HG03135 (cell line): ENCODE data around the gene ITGA6.

Source experiments
- ATAC-seq: cut with Tn5 transposase; IDR thresholded peaks from one replicate; pipeline ENCODE4 v1.9.1; 2021; ENCODE audit warnings: mild to moderate bottlenecking, moderate library complexity; ENCODE audit not compliant: unreplicated experiment

Gene ITGA6

DNA sequence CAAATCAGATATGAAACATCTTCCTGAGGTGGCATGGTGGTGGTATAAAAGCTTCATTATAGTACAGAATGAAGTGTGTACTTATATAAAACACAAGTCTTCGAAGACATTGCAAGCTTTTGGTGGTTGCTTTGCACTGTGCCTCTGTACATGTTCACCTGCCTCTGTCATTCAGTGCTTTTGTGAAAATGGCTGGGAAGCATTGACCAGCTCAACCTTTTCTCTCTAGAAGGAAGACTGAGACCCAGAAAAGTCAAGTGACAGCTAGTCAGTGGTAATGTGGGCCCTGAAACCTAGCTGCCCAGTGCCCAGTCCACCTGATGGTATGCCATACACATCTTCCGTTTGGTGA, 12.1 kb downstream of the ITGA6 start:
- no peak for ATAC-seq

DNA sequence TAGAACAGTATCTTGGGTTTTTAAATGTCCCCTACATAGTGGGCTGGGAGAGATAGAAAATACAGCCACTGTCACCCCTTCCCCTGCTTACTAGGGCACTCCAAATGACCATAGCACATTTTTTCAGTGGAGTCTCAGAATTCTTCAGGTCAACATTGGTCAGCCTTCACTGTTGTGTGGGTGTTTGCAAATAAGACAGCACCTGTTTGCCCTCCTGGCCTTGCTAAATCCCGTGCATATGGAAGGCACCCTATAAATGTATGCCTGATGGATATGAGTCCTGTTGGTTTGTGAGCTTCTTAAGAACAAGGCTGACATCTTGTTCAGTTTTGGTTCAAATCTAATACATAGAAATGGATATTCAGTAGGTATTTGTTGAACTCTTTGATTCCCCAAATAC, 12.5 kb downstream of the ITGA6 start:
- ATAC-seq: no peak

DNA sequence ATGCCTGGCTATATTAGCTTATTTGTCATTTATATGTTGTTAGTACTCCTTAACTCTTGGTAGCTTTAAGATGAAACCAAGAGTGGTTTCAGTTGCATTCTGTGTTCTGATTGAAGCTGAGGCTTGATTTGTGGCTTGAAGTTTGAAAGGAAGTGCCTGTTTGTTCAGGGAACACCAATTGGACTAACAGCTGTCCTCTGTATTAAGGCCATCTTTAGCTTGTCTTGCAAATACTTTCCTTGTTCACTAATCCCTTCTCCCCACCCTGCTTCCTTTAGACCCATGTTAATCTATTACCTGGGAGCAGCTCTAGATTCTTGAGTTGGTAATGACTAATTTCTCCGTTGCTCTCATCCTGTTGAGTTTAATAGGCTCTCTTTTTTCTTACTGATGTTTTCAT, 13.4 kb downstream of the ITGA6 start:
- no peak for ATAC-seq

DNA sequence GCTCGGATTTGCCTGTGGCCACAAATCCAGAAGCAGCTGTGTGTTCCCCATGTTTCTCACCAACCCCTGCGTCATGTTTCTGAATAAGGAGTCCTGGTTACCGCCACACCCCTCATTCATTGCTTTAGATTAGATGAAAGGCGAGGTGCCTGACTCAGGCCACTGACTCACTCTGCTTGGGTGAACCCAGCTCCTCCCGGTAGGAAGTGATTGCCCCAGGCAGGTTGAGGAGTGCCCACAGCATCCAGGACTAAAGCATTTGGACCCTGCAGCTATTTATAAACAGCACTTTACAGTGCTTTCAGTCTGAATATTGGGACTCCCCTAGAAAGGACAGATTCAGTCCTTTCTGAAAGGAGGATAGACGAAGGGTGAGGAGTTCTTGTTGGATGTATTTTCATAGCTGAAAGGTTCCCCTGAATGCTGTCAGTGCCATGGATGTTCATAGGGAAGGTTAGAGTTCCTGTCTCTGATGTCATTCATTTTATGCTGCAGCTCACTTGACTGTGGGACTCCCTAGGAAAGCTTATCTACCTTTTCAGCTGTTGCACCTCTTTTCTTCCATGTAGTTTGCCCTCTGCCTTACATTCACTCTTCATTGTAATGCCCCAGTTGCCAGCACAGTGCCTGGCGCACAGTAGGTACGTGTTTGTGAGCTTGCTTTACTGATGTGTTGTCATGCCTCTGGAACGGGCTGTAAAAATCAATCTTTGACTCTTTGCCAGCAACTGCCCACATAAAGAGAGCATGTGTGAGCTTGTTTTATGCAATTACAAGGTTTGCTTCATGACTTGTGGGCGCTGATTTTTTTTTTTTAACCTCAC, 14.9 kb downstream of the ITGA6 start:
- no peak for ATAC-seq

DNA sequence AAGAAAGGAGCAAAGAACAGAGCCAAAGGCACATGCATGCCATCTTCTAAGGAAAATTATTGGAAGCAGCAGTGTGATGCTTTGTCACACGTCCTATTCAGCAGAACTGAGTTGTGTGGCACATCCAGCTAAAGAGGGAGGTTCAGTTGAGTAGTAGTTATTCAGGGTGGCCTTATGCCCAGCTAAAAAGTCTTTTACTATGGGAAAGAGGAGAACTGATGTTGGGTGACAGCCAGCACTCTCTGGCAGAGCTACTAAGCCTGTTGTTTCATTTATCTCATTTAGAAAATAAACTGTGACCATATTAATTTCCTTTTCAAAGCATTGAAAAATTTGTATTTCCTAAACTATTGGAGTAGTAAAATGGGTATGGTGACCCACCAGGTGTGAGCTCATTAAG, 18.5 kb downstream of the ITGA6 start:
- ATAC-seq: no peak

DNA sequence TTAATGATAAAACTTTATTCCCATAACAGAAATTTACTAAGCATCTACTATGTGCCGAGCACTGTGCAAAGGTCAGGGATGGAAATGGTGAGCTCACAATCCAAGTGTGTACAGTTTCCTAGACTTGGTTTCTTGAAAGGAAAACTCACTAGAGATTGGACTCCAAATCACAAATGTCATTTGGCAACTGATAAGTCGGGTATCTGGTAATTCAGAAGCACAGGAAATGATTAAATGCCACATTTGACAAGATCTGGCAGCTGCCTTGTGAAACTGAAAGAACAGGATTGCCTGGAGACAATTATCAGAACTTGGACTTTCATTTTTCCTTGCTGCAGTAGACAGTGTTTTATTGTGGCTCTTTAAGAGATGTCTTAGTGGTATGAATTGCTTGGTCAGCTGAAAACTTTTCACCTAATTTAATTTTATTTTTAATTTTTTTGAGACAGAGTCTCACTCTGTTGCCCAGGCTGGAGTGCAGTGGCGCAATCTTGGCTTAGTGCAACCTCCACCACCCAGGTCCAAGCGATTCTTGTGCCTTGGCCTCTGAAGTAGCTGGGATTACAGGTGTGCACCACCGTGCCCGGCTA, 19.2 kb downstream of the ITGA6 start:
- no peak for ATAC-seq

DNA sequence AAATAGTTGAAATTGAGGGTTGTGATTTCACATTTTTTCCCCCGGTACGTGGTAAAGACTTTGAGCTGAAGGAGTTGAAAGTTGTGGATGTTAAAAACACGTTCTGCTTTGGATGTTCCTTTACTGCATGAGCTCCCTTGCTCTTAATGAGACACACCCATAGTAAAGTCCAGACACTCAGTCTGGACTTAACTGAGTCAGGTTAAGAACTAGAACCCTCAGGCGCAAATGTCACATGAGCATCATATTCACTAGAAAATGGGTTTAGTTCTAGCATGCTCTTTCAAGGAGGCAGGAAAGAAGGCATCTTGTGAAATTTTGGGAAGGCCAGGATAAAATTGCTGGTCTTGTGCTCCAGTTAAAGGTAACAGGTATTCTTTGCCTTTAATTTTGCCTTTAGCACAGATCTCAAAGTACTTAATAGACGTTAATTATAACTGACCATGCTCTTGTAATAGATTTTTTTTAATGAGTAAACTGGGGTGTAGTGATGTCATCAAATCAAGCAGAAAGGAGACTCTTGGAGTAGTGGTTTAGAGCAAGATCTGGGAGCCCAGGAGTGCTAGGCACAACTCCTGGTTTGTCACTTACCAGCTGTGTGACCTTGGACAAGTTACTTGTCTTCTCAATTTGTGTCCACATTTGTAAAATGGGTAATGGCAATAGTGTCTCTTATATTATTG, 20.6 kb downstream of the ITGA6 start:
- no peak for ATAC-seq

DNA sequence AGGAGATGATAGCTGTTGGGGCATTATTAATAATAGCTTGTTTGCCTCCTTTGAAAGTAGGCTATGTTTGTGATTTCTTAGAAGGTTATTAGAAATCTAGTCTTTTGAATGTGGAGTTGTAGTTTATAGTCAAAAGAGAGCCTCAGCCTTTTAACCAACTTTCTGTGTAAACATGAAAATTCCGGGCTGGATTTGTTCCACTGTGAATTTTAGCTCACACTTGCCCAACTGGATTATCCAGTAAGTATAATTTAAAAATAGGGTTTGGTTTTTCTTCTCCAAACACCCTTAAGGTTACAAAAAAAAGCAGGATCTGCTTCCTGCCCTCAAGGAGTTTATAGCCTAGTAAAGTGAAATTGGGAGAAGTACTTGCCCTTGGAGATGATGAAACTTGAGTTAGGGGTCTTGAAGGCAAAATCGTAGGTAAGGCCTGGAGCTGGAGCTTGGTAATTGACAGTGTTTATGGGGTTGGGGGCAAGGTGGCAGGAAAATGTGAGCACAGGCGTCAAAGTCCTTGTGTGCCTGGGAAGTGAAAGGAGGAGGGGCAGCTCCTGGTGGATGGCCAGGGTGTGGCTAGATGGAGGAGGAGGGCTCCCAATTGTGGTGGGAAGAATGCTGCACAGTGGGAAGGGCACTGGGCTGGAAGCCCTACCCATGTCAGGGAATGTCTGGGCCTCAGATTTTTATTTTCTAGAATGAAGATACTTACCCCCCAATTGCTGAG, 21.3 kb downstream of the ITGA6 start:
- no peak for ATAC-seq

DNA sequence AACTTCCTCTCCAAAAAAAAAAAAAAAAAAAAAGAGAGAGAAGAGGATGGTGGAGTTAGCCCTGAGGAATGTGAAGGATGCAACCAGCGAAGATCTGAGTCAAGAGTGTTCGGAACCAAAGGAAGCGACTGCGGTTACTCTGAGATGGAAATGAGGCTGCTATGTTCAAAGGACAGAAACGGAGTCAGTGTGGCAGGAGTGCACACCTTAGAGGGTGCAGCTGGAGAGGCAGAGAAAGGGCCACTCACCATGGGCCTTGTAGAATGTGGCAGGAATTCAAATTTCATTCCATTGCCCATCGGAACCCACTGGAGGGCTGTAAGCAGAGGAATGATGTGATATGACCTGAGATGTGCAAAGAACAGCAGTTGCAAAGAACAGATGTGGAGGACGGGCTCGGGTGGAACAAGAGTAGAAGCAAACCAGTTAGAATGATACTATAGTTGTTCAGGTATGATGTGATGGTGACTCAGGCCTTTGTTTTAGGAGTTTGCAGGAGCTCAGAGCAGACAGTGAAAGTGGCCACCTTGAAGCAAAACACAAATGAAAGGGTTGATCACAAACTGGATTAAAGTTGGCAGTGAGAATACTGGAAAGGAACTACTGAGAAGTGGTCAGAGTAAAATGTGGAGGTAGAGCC, 22.6 kb downstream of the ITGA6 start:
- no peak for ATAC-seq

DNA sequence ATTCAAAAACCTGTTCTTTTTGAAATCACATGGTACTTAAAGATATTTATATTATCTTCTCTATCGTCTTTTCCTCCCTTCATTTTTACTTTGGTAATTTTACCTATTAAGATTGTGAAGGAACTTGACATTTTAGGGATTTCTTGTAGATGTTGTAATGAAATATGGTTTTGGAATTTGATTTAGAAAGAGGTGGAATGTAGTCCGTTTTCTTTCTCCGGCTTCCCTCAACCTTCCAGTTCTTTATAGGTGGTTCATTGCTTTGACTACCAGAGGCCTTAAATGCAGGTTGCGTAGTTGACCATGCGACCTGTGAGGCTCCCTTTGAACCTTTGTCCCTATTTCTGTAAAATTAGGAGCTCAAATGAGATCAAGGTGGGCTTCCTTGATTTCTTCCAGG, 24.5 kb downstream of the ITGA6 start:
- ATAC-seq: no peak

DNA sequence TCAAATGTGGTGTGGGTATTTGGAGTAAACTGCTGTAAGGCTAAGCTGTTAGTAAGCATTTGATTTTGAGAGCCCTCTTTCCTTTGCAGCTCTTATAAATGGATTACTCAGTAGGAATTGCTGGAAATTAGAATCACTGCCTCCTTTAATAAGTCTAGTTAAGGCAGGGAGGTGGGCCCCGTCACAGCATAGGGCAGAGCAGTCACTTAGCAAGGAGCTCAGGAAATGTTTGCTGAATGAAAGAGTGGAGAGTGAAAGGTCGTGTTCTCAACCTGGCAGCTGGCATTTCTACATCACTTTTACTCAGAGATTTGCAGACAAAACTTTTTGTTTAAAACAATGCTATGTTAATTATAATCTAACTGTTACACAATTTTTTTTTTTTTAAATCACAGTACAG, 25.5 kb downstream of the ITGA6 start:
- ATAC-seq: no peak

DNA sequence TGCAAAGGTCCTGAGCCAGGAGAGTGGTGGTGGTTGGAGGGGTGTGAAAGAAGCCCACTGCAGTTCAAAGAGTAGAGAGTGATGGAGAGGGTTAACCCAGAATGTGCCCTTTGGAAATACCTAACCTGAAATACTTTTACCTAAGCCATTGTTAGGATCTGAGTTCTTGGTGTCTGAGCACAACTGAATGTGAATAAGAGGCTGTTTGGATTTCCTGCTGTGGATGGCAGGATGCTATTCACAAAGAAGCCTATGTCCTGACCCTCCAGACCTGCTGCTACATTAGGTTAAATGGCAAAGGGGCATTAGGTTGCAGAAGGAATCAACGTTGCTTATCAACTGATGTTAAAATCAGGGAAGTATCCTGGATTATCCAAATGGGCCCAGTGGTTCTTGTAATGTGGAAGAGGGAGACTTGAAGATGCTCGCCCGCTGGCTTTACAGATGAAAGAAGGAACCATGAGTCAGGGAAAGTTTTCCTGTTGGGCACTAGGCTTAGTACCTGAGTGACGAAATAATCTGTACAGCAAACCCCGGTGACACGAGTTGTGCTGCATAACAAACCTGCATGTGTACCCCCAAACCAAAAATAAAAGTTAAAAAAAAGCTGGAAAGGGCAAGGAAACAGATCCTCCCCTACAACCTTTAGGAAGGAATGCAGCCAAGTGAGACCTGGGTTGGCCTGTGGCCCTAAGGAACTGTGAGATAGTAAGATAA, 27.2 kb downstream of the ITGA6 start:
- no peak for ATAC-seq

DNA sequence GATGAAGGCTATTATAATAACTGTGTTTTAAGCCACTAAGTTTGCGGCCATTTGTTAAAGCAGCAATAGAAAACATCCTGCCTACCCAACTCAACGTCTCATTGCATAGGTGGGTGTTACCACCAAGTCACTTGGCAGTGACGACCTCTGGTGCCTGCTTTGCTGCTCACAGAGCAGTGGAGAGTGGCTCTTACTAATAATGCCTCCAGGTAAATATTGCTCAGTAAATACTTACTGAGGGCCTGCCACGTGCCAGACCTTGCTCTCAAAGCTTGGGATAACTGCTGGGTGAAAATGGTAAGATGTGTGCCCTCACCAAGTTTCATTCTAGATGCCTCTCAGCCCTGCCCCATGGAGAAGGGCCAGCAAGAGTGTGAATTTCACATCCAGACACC, 27.7 kb downstream of the ITGA6 start:
- ATAC-seq: no peak

DNA sequence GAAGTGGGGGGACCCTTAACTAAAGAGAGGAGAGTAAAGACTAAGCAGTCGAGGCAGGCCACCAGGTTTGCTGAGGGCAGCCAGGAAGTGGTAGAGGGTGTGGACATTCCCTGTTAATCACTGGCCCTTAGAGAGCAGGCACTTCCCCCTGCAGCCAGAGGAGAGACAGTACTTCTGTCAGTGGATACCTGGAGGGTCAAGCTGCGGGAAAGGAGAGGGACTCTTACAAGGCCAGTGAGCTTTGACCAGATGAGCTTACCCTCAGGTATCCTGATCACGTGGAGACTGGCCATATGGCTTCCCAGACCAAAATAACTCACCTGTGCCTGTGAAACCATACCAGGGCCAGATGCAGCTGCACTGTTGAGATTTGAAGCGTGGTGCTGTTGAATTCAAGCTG, 28.6 kb downstream of the ITGA6 start:
- ATAC-seq: no peak

DNA sequence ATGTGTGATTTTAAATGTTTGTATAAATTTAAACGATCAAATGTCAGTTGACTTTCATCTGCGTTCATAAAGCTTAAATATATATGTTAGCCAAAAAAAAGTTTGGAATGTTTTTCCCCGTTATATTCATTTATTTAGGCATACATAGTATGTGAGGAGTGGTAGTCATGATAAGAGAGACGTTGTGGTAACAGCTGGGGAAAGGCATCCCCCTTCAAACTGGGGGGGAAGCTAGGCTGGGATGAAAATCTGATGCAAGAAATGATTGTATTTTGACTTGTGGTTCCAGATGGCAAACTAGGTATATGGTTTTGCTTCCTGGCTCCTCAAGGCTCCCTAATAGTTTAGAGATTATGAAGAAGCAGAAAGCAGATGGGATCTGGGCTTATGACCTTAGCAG, 30.1 kb downstream of the ITGA6 start:
- no peak for ATAC-seq

DNA sequence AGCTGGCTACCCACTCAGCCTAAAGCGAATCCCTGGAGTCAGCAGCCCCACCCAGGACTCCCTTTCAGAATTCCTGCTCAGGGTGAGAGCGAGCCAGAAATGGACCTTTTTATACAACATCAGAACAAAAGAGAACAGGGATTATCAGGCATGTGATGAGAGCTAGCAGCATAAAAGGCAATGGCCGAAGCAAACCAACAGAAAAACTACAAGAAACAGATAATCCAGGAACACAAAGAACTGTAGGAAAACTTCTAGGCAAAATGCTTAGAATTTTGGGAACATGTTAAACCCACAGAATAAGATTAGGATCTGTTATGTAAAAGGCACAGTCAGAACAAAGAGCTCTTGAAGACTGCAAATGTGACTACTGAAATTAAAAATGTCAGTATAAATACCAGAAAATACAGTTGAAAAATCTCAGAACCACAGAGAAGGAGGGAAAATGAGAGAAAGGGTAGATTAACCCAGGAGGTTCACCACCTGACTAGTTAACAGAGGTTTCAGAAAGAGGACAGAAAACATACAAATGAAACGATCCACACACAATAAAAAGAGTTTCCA, 31.3 kb downstream of the ITGA6 start:
- no peak for ATAC-seq

DNA sequence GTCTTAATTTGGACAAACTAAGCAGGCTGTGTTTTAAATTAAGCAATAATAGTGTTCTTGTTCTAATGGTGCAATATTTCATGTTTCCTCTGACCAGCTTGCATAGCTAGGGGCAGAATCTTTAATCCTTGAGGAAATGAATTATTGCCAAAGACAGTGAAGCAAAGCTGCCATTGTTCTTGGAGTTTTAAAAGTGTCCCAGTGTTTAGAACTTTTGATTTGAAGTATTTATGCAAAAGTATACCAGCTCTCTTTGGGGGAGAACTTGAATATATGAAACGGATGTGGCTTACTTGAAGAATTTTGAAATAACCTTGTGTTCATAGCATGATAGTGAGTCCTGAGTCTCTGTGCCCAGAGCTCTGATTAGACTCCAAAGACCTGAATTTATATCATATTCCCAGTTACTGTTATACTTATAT, 33.4 kb downstream of the ITGA6 start:
- no peak for ATAC-seq

DNA sequence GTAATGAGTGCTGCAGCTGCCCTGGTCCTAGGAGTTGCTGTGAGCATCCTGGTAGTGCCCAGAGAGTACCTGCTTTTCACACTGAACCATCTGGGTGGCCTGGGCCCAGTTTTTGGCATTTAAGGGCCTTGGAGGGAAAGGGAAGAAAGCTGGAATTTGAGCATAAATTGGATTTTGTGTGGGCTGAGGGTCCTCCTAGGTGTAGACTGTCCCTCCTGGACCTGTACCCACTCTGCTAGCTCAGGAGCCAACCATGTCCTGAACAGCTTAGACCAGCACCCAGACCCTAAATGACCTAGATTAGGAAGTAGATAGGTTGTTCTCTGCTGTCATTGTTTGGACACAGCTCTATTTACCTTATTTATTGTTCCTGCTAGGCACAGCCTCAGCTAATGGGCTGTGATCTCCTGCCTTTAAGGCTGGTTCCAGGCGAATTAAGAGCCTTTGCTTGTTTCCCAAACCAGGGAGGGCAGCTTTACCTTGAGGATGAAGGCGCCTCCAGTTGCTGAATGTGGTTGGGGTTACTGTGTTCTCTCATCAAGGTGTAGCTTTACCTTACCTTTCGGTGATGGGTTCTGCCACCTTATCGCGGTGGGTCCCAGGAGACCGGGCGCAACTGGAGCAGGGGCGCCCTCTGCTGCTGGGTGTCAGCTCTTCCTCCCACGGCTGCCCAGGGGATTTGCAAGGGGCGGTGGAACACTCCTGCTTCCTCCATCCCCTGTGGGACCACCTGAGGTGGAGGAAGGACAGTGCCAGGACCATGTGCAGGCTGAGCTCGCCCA, 34.4 kb downstream of the ITGA6 start:
- no peak for ATAC-seq

DNA sequence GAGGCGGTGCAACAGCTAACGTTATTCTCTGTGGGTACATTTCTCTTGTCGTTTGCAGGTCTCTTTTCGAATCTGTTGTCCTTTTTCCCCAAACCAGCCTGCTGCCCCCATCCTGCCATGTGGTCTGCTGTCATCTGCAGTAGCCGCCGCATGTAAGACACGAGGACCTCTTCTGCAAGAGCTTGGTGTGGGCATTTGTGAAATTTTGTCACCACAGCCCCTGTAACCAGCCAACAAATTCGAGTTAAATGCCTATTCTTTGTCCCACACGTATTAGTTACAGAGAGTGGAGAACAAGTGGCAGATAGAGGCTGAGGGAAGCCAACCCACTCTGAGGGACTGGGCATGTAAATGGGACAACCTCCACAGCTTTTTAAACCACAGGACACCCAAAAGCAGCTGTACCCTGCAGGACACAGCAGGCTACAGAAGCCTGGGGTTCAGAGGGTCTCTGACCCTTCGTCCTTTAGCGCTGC, 35.0 kb downstream of the ITGA6 start:
- ATAC-seq: no peak
